Activated T-helper 9 cell treated with anti-CD3 and anti-CD28 coated beads, Interleukin-2, amount 50 U/mL, for 16 hours (primary cell): ENCODE data around the gene NLRC5.
"Not testable (repeated sequence)": the region's sequence is repeated elsewhere in the genome, so short reads cannot be mapped to it uniquely, and the experiment has no call there.

Experiments
- DNase-seq: peaks from one replicate; pipeline ENCODE4 v3.0.0-alpha.2; 2020; ENCODE audit warnings: low read depth

Gene NLRC5

DNA sequence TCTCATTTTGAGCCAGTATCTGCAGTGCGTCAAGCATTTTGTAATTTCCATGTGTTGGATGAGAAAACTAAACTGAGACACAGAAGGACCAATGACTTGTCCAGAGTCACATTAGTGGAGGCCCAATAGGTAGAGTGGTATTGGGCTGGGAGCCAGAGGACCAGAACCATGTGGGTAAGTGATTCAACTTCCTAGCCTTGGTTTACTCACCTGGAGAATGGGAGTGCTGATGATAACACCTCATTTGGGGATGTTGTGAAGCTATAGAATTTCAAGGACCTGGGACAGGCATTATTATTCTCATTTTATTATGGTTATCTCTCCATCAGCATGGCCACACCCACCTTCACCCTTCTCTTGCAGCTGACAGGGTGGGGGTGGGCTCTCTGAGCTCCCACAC lies 111.1 kb downstream of the NLRC5 start:
- DNase-seq: no peak

DNA sequence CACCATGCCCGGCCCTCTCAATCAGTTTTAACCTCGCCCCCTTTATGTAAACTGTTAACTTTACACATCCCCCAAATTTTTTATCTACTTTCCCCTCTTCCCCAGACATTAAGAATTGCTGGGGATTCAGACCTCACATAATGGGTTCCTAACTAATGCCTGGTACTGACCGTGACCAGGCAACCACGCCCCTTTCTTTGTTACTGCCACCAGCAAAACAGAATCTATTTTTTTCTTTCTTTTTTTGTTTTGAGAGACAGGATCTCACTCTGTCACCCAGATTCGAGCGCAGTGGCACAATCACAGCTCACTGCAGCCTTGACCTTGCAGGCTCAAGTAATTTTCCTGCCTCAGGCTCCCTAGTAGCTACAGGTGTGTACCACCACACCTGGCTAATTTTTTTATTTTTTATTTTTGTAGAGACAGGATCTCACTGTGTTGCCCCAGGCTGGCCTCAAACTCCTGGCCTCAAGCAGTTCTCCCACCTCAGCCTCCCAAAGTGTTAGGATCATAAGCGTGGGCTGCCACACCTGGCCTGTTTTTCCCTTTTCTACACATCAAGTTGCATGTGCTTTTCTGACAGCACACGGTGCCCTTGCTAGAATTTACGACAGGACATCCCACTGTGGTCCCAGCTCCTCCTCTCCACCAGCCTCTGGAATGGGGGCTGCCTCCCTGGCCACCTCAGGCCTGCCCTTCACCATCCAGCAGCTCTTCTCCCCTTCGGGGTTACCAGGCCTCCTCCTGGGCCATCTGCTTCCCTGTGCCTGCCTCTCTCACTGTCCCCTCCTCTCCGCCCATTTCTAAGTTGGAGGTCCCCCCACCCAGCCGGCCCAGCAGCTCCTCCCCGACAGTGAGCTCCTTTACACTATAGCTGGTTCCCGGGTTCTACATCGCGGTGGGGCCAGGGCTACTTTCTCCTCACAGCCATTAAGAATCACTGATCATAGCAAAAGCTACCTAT lies 113.8 kb downstream of the NLRC5 start:
- DNase-seq: no peak

DNA sequence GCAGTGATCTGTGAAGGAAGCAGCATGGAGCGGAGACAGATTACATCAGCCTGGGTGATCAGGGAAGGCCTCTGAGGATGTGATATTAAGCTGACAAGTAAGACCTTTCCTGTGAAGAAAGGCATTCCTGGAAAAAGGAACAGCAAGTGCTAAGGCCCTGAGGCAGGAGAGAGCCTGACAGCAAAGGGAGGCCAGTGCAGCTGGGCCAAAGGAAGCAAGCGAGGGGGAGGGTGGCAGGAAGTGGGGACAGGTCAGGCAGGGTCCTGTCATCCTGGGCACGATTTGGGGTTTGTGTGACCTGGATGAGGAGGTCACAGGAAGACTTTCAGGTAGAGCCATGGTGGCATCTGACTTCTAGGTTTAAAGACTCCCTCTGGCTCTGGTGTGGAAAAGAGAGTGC lies 115.3 kb downstream of the NLRC5 start:
- DNase-seq: no peak

DNA sequence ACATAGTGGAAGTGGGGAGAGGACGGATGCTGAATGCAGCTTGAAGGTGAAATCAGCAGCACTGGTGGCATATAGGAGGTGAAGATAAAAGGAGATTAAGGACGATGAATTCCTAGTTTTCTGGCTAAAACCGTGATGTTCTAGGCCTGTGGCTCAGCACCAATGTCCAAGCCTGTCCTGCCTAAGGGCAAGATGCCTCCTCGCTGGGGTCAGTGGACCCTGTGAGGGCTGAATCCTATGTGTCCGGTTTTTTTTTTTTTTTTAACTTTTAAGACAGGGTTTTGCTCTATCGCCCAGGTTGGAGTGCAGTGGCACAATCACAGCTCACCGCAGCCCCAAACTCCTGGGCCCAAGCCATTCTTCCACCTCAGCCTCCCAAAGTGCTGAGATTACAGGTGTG lies 115.8 kb downstream of the NLRC5 start:
- DNase-seq: no peak

DNA sequence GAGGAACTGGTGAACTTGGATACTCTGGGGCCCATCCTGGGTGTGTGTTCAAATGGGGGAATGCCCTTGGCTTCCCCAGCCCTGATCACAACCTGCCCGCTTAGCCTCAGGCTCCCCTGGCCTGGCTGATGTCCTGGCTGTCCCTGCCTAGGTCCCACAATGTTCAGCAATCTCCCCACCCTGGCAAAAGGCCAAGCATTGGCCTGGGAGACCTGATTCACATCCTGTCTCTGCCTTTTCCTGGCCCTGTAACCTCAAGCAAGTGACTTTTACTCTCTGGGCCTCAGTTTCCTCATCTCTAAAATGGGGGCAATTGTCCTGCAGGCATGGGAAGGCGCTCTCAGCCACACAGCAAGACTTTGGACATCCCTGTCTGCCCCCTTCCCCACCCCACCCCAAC lies 117.4 kb downstream of the NLRC5 start:
- no peak for DNase-seq

DNA sequence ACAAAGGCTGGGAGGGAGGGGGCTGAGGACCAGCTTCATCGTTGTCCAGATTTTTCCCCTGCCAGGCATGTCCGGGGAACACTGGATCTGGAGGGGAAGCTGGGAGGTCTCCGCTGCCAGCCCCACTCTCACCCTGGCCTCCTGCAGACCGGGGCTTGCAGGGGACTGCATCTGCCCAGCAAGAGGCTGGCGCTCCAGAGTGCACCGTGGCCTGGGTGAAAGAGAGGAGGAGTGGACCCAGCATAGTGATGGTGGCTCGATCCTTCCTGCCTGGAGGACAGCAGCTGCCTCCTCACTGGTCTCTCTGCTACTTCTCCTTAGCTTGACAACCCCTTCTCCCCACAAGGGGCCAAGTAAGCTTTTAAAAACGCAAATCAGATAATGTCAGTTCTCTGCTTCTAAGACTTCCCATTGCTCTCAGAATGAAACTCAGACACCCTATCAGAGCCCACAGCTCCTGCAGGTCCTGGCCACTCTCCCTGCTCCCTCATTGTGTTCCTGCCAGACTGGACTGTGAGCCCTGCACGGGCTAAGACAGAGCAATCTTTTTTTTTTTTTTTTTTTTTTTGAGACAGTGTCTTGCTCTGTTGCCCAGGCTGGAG lies 118.1 kb downstream of the NLRC5 start:
- DNase-seq: no peak

DNA sequence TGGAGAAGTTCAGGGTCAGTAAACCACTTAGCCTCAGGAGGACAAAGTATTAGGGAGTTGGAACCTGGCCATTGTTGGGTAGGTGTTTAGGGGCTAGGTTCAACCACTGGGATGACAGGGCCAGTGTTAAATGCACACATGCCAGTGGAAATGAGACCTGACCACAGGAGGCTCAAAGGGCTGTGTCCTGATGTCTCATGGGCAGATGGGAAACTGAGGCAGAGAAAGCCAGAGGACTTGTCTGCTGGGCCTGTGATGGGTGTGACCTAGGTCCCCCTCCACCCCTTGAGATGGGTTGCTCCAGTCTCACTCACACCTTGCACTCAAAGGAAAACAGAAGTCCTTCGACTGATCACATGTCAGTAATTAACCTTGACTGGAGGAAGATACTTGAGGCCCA lies 119.1 kb downstream of the NLRC5 start:
- no peak for DNase-seq

DNA sequence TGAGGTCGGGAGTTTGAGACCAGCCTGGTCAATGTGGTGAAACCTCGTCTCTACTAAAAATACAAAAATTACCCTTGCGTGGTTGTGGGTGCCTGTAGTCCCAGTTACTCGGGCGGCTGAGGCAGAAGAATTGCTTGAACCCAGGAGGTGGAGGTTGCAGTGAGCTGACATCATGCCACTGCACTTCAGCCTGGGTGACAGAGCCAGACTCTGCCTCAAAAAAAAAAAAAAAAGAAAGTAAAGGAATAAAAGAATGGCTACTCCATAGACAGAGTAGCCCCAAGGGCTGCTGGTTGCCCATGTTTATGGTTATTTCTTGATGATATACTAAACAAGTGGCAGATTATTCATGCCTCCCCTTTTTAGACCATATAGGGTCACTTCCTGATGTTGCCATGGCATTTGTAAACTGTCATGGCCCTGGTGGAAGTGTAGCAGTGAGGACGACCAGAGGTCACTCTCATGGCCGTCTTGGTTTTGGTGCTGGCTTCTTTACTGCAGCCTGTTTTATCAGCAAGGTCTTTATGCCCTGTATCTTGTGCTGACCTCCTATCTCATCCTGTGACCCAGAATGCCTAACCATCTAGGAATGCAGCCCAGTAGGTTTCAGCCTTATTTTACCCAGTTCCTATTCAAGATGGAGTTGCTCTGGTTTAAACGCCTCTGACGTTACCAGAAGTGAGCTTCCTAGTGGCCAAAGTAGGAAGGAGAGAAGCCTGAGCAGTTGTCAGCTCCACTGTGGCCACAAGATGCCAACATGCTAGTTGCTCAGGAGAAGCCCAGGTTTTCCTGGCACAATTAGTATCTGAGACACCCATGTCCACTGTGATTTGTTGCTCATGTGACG lies 120.1 kb downstream of the NLRC5 start:
- not testable (repeated sequence) for DNase-seq

DNA sequence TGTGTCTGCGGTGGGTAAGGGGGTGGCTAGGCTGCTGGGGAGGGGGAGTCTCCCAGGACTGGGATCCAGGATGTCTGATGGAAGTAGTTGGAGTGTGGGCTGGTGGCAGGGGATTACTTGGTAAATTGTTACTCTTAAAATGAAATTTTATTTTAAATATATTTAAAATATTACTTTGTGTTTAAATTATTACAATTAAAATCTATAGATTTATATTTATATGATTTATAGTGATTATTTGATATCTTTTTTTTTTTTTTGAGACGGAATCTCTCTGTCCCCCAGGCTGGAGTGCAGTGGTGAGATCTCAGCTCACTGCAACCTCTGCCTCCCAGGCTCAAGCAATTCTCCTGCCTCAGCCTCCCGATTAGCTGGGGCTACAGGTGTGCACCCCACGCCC lies 121.6 kb downstream of the NLRC5 start:
- no peak for DNase-seq

DNA sequence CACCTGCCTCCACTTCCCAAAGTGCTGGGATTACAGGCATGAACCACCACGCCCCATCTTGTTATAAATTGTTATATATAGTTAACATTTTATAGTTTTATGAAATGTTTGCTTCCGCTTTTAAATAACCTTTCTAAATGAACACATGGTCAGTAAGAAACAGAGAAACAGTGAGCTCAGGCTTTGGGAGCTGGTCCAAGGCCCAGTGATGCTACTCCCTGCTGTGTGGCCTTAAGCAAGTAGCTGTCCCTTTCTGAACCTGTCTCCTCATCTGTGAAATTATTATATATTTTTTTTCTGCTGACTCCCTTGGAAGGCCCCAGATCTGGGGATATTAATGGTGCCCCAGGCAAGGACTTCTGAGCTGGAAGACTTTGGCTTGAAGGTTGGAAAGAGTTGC lies 122.1 kb downstream of the NLRC5 start:
- DNase-seq: no peak

DNA sequence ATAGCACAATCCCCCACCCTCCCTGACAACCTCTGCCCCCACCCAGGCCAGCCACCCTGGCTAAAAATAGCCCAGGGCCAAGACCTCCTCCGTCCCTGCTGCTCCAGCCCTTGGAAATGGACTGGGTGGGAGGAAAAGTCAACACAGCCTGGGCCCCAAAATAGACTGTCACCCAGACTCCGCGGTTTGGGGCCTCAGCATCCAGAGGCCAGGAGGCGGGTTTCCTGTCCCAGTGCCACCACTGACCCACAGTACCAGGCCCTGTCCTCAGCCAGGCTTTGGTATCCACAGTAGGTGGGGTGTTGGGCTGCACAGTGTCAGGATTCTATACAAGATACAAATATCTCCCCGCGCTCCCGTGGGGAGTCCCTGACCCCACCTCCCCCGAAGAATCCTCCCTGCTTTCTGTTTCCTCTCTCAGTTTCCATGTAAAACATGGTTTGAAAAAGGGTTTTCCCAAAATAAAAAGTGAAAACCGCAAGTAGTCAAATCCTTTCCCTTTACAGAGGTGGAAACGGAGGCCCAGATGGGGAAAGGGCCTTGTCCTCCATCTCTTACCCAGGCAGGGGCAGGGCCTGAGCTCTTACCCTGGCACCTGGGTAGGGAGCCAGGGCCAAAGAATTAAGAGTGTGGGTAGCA lies 123.2 kb downstream of the NLRC5 start:
- DNase-seq: no peak

DNA sequence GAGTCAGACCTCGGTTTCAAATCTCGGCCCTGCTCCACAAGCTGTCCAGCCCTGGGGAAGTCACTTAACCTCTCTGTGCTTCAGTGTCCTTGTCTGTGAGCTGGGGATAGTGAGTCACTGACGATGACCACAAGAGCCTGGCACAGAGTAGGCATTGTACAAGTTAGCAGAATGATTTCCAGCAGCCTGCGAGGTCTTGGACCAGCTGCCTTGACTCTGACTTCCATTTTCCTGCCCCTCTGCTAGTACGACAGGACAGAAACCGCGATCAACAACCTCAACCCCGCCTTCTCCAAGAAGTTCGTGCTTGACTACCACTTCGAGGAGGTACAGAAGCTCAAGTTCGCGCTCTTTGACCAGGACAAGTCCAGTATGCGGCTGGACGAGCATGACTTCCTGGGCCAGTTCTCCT lies 123.7 kb downstream of the NLRC5 start:
- no peak for DNase-seq

DNA sequence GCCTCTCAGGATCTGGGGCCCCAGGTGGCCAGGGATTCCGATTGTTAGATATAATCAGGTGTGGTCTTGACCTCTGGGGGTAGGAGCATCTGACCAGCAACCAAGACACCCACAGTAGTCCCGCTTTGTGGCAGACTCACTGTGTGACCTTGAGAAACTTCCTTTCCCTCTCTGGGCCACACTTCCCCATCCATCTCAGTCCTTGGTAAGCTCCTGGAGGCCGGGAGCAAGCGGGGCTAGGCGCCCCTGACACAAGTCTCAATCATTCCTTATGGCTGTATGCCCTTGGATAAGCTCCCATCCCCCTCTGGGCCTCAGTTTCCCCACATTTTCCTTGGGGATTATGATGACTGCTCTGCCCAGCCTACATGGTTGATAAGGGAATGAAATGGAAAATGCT lies 124.3 kb downstream of the NLRC5 start:
- no peak for DNase-seq

DNA sequence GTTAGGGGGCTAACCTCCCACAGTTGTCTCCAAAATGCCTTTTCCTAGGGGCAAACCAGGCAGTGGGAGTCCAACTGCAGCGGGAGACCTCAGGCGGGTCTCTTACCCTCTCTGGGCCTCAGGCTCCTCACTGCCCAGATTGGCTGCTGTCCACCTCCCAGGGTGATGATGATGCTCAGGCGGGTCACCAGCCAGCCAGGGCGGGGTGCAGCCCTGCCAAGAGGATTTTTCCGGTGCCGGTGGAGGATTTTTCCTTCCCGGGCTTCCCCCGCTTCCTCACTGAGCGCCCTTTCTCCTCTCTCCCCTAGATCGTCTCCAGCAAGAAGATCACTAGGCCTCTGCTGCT lies 125.8 kb downstream of the NLRC5 start:
- no peak for DNase-seq

DNA sequence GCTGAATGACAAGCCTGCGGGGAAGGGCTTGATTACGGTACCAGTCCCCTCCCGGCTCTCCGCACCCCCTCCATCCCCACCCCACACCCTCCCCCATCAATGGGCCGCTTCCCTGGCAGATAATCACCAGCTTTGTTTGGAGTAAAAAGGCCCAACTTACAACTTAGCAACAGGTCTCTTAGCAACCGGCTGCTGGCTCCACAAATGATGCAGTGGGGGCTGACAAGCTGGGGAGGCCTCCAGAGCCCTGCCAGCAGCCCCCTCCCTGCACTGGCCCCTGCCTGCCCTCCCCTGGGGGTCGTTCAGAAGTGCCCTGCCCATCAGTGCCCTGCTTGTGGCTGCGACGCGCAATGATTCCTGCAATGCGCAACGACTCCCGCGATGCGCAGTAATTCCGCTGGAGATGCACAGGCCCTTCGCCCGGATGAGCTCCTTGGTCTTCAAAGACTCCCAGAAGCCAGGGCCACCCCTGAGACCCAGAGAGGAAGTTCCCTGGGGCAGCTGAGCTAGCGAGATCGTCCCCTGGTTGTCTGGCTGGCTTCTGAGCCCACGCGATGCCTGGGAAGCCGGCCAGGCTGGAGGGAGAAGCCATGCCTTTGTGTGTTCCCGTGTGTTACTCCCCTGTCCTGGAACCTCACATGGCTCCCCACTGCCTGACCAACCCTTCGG lies 126.3 kb downstream of the NLRC5 start:
- no peak for DNase-seq

DNA sequence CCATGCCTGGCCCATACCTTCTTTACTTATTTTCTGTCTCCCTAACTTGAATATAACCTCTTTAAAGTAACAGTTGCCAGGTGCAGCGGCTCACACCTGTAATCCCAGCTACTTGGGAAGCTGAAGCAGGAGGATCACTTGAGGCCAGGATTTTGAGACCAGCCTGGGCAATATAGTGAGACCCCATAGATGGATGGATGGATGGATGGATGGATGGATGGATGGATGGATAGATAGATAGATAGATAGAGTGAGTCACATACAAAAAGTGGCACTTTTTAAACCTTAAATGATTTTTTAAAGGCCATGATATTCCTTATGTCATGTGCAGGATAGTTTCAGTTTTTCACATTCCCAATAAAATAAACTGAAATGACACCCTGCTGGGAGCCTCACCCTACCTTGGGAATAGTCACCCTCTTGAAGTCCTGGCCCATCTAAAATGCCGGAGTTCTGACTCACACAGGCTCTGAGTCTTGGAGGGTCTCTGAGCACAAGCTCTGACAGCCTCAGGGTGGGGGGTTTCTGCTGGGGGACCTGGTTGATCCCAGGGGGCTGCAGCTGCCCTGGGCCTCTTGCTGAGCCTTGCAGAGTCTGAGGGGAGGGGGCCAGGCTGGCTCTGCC lies 129.2 kb downstream of the NLRC5 start:
- DNase-seq: no peak

DNA sequence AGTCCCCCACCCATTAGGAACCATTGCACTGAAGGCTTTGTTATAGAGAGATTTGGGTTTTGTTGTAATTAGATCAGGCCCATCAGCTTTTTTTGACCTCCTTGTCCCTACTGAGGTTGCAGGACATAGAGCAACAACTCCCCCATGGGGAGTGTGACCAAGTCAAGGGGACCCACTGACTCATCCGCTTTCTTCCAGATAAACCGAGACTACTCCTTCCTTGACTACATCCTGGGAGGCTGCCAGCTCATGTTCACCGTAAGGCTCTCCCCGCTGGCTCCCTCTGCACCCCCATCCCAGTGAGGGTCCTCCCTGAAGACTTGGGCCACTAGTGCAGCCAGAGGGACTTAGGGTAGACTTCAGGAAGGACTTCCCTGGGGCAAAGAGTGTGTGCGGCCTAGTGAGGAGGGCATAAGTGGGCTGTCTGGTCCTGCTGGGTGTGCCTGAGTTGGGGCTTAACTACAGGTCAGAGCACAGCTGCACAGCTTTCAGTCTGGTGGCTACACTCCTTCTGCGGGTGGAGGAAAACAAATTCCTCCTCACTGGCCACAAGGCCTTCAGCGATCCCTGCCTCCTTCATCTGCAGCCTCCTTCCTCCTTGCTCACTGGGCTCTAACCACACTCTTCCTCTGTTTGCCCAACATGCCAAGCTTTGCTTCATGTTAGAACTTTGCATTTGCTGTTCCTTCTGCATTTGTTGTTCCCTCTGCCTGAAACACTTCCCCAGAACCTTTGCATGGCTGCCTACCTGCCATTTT lies 134.0 kb downstream of the NLRC5 start:
- no peak for DNase-seq

DNA sequence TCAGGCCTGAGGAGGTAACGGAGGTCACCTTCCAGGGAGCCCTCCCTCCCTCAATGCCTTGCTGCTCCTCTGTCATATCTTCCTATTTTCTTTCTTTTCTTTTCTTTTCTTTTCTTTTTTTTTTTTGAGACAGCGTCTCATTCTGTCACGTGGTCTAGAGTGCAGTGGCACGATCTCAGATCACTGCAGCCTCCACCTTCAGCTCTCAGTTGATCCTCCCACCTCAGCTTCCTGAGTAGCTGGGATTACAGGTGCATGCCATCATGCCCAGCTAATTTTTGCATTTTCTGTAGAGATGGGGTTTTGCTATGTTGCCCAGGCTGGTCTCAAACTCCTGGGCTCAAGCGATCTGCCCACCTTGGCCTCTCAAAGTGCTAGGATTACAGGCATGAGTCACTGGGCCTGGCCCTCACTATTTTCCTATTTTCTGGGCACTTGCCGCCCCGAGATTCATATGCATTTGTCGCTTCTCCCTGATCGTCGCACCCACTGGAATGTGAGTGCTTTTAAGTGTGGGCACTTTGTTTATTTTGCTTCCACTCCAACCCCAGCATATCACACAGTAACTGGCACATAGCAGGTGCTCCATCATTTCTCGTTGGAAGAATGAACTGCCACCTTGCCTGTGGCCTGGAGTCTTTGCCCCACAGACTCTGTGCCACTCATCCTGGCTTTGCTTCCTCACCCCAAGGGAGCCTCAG lies 134.8 kb downstream of the NLRC5 start:
- no peak for DNase-seq

DNA sequence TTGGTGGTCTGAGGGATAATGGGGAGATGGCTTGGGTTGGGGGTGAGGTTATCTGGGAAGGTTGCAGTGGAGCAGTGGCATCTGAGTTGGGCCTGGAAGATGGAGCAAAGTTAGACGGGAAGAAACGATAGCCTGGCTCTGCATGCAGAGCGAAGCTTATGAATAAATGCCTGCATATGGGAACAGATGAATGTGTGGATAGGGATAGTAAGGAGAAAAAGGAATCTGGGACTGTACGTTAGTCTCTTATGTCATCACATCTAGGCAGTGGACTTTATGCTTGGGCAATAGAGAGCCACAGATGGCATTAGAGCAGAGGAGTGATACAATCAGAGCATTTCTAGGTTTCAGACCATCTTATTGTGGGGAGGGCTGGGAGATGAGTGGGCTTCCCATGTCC lies 136.0 kb downstream of the NLRC5 start:
- no peak for DNase-seq

DNA sequence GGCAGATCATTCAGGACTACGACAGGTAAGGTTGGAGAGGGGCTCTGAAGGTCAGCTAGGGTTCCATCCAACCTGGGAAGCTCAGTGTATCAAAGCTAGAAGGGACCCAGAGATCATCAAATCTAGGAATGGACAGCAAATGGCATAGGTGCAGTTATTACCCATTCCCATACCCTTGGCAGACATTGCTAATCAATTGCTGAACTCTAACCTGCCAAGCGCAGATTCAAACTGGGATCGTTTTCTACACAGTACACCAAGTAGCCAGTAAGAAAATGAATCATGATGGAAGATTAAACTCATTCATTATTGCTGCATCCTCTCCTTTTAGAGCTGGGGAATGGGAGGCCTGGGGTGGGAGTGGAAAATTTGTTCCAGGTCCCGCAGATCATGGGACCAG lies 136.6 kb downstream of the NLRC5 start:
- no peak for DNase-seq
